SK-N-MC (cell line): ENCODE data around the gene DIAPH3.

Experiments used
- EZH2 ChIP-seq: fragments of 200-600 bp; sonication (generic); IDR thresholded peaks from one replicate; pipeline ENCODE4 v1.6.1; 2017; ENCODE audit warnings: antibody characterized with exemption
- FOXP2 ChIP-seq: optimal IDR thresholded peaks from 2 replicates; pipeline ENCODE3; 2011; ENCODE audit warnings: mild to moderate bottlenecking, moderate library complexity; ENCODE audit not compliant: insufficient read depth; ENCODE audit errors: extremely low read length, control extremely low read depth
- POLR2AphosphoS5 ChIP-seq: IDR thresholded peaks from 2 replicates; pipeline ENCODE4 v1.6.1; 2012; ENCODE audit warnings: mild to moderate bottlenecking, low read depth, low read length, borderline replicate concordance

- TF ChIP-seq EZH2 (no peak), POLR2AphosphoS5 (no peak), FOXP2 (no peak)
Measured at GRCh38 chr13:59877933-59878332, 285.8 kb downstream of the DIAPH3 start.
